H1 (cell line): ENCODE data around the gene SIT1. TPM values are rescaled to one million over a fixed set of nuclear protein-coding genes. Genes with fewer than 3 reads are reported as not detected.
A peak's percentile ranks its signal among the peaks of the same experiment; 100 is the strongest.

Experiments used
- CTCF ChIA-PET: fragments of 300-600 bp; sonication (Branson Sonifier 250); formaldehyde crosslinking; loops from one replicate; lab custom pipeline; 2021; ENCODE audit not compliant: partially characterized antibody; lab: Charles Lee
- POLR2A ChIA-PET: fragments of 300-600 bp; sonication (Branson Sonifier 250); formaldehyde crosslinking; loops from one replicate; lab custom pipeline; 2021; ENCODE audit warnings: inconsistent platforms; ENCODE audit not compliant: partially characterized antibody; lab: Charles Lee
- DNase-seq, 2 experiments: peaks; one replicate each; pipeline versions ENCODE4 v3.0.0 to v3.0.0-alpha.2; 2010 to 2022; ENCODE audit warnings: low spot score in 2 of 2, low read depth in 1 of 2, mixed read lengths in 1 of 2
- FAIRE-seq: peaks from 2 replicates; lab custom pipeline; 2011; peaks lifted over from hg19 to GRCh38; lab: Jason Lieb, UNC
- H2AFZ ChIP-seq: 2 replicates; pipeline ENCODE4 v1.8.1; 2012; ENCODE audit warnings: low read length, inconsistent platforms
- H2AK5ac ChIP-seq: 2 replicates; pipeline ENCODE4 v1.6.1; 2013; ENCODE audit warnings: low read depth, low read length
- H2BK120ac ChIP-seq: replicated peaks from 2 replicates; pipeline ENCODE3; 2013; ENCODE audit warnings: low read depth, low read length, inconsistent platforms
- H2BK12ac ChIP-seq: 2 replicates; pipeline ENCODE4 v1.6.1; 2013; ENCODE audit warnings: low read depth, low read length
- H2BK15ac ChIP-seq: 2 replicates; pipeline ENCODE4 v1.6.1; 2013; ENCODE audit warnings: low read length
- H2BK20ac ChIP-seq: 2 replicates; pipeline ENCODE4 v1.6.1; 2013; ENCODE audit warnings: low read length
- H2BK5ac ChIP-seq: 2 replicates; pipeline ENCODE4 v1.6.1; 2013; ENCODE audit warnings: low read depth, low read length
- H3K14ac ChIP-seq: 2 replicates; pipeline ENCODE4 v1.6.1; 2013; ENCODE audit warnings: inconsistent platforms; ENCODE audit not compliant: insufficient read length
- H3K18ac ChIP-seq: 2 replicates; pipeline ENCODE4 v1.6.1; 2013; ENCODE audit warnings: low read length; ENCODE audit errors: extremely low read depth
- H3K23ac ChIP-seq: 2 replicates; pipeline ENCODE4 v1.6.1; 2013; ENCODE audit warnings: inconsistent platforms; ENCODE audit not compliant: insufficient read length
- H3K23me2 ChIP-seq: 2 replicates; pipeline ENCODE4 v1.6.1; 2013; ENCODE audit warnings: low read depth, low read length
- H3K27ac ChIP-seq: 2 replicates; pipeline ENCODE4 v1.6.1; 2011; ENCODE audit warnings: low read depth, low read length, inconsistent platforms
- H3K27me3 ChIP-seq, 4 experiments: replicated peaks in 1 of 4; 1 replicate in 1 of 4; 2 replicates in 3 of 4; pipeline versions ENCODE4 v1.6.1 to v1.8.1; 2011 to 2013; ENCODE audit warnings: low read length in 3 of 4, mild to moderate bottlenecking in 3 of 4, inconsistent platforms in 2 of 4, mixed read lengths in 2 of 4, moderate library complexity in 1 of 4; ENCODE audit not compliant: control insufficient read depth in 3 of 4, insufficient read depth in 3 of 4; ENCODE audit errors: extremely low read depth in 1 of 4
- H3K36me3 ChIP-seq, 4 experiments: 2 replicates each; pipeline versions ENCODE4 v1.6.1 to v1.8.1; 2011 to 2013; ENCODE audit warnings: mild to moderate bottlenecking in 4 of 4, low read length in 3 of 4, moderate library complexity in 2 of 4, control low read depth in 1 of 4, inconsistent platforms in 1 of 4; ENCODE audit not compliant: insufficient read depth in 4 of 4, control insufficient read depth in 2 of 4
- H3K4ac ChIP-seq: replicated peaks from 2 replicates; pipeline ENCODE3; 2013; ENCODE audit warnings: low read length, low read depth, mixed read lengths, inconsistent platforms; ENCODE audit not compliant: insufficient read length
- H3K4me1 ChIP-seq, 4 experiments: replicated peaks in 1 of 4; 1 replicate in 1 of 4; 2 replicates in 3 of 4; pipeline versions ENCODE4 v1.6.1 to v1.8.1; 2011 to 2013; ENCODE audit warnings: low read length in 3 of 4, inconsistent platforms in 2 of 4, mixed read lengths in 1 of 4; ENCODE audit not compliant: insufficient read depth in 4 of 4, control insufficient read depth in 3 of 4
- H3K4me2 ChIP-seq, 2 experiments: 2 replicates each; pipeline versions ENCODE4 v1.6.1 to v1.8.1; 2011 to 2013; ENCODE audit warnings: low read depth in 2 of 2, low read length in 2 of 2, control low read depth in 1 of 2, inconsistent platforms in 1 of 2, mild to moderate bottlenecking in 1 of 2; ENCODE audit not compliant: insufficient read depth in 1 of 2
- H3K4me3 ChIP-seq, 4 experiments: fragments of 200-600, 300-600 bp in 1 of 4; sonication (generic), shearing (Covaris generic), sonication (Bioruptor Twin) in 1 of 4; 2 replicates each; pipeline versions ENCODE4 v1.5.1 to v1.8.1; 2011 to 2016; ENCODE audit warnings: low read length in 4 of 4, low read depth in 3 of 4, control low read depth in 2 of 4, inconsistent platforms in 2 of 4, mild to moderate bottlenecking in 2 of 4, mixed read lengths in 1 of 4, moderate library complexity in 1 of 4; ENCODE audit not compliant: insufficient read depth in 2 of 4; ENCODE audit errors: extremely low read depth in 1 of 4
- H3K56ac ChIP-seq: replicated peaks from 2 replicates; pipeline ENCODE3; 2013; ENCODE audit warnings: low read depth, mild to moderate bottlenecking, mixed read lengths, low read length, inconsistent platforms; ENCODE audit not compliant: insufficient read length
- H3K79me1 ChIP-seq: 2 replicates; pipeline ENCODE4 v1.6.1; 2013; ENCODE audit warnings: low read depth, low read length, control low read depth
- H3K79me2 ChIP-seq, 2 experiments: 2 replicates each; pipeline versions ENCODE4 v1.6.1 to v1.8.1; 2012 to 2013; ENCODE audit warnings: low read length in 2 of 2, mild to moderate bottlenecking in 2 of 2, inconsistent platforms in 1 of 2; ENCODE audit not compliant: insufficient read depth in 2 of 2, control insufficient read depth in 1 of 2
- H3K9ac ChIP-seq, 4 experiments: replicated peaks in 1 of 4; 1 replicate in 1 of 4; 2 replicates in 3 of 4; pipeline versions ENCODE4 v1.6.1 to v1.8.1; 2011 to 2013; ENCODE audit warnings: low read depth in 3 of 4, low read length in 3 of 4, control low read depth in 2 of 4, mild to moderate bottlenecking in 2 of 4, moderate library complexity in 2 of 4, inconsistent platforms in 1 of 4; ENCODE audit errors: extremely low read depth in 1 of 4
- H3K9me3 ChIP-seq, 2 experiments: 2 replicates each; pipeline versions ENCODE4 v1.6.1 to v1.8.1; 2012 to 2013; ENCODE audit warnings: mild to moderate bottlenecking in 2 of 2, moderate library complexity in 2 of 2, control low read depth in 1 of 2, inconsistent platforms in 1 of 2, low read depth in 1 of 2, low read length in 1 of 2, mixed read lengths in 1 of 2; ENCODE audit not compliant: insufficient read depth in 2 of 2
- H4K20me1 ChIP-seq, 2 experiments: replicated peaks in 1 of 2; 2 replicates each; pipeline versions ENCODE3 to v1.8.1; 2011 to 2013; ENCODE audit warnings: inconsistent platforms in 2 of 2, low read length in 2 of 2, mild to moderate bottlenecking in 1 of 2; ENCODE audit not compliant: insufficient read depth in 2 of 2, control insufficient read depth in 1 of 2
- H4K5ac ChIP-seq: 2 replicates; pipeline ENCODE4 v1.6.1; 2013; ENCODE audit warnings: low read length, low read depth, mixed read lengths, inconsistent platforms; ENCODE audit not compliant: insufficient read length
- H4K8ac ChIP-seq: 2 replicates; pipeline ENCODE4 v1.8.0; 2013; ENCODE audit warnings: mild to moderate bottlenecking, moderate library complexity, low read length, inconsistent platforms; ENCODE audit not compliant: insufficient read depth; ENCODE audit errors: extremely low read depth
- H4K91ac ChIP-seq: replicated peaks from 2 replicates; pipeline ENCODE3; 2013; ENCODE audit warnings: low read length, mixed read lengths, inconsistent platforms; ENCODE audit not compliant: insufficient read length
- KDM4A ChIP-seq: IDR thresholded peaks from one replicate; pipeline ENCODE4 v1.7.1; 2012; ENCODE audit warnings: low read depth, mild to moderate bottlenecking, moderate library complexity, low read length, inconsistent platforms; ENCODE audit not compliant: severe bottlenecking
- SUZ12 ChIP-seq: fragments of 200-600 bp; sonication (generic); IDR thresholded peaks from 2 replicates; pipeline ENCODE4 v1.6.1; 2012; ENCODE audit warnings: mild to moderate bottlenecking, inconsistent platforms, low read length, moderate library complexity, mixed read lengths
- WGBS, 2 experiments: shearing (Covaris generic) in 1 of 2; methylation state at CpG; one replicate each; pipeline versions ENCODE4 v1.1.6 to v1.1.7; 2013 to 2015; ENCODE audit warnings: low lambda C conversion rate in 2 of 2, mixed read lengths in 2 of 2, inconsistent platforms in 1 of 2, low coverage in 1 of 2, missing lambda C conversion rate in 1 of 2; ENCODE audit not compliant: insufficient replicate concordance in 2 of 2, insufficient coverage in 1 of 2, insufficient read length in 1 of 2; ENCODE audit errors: extremely low coverage in 1 of 2, missing lambda C conversion rate in 1 of 2; 5-methylcytosine and 5-hydroxymethylcytosine counted together
- polyA plus RNA-seq, 7 experiments: library from polyadenylated mRNA; depleted of rRNA in 3 of 7; stranded (reverse) in 5 of 7; unstranded in 2 of 7; fragments of >200 nt in 5 of 7; fragments of 200-250 nt in 2 of 7; gene quantifications; 1 replicate in 5 of 7; 2 replicates in 1 of 7; 4 replicates in 1 of 7; pipeline versions ENCODE4 v1.2.1 to v1.2.3, GENCODE V29; 2011 to 2013; ENCODE audit warnings: missing spikeins in 2 of 7, mixed read lengths in 2 of 7
- total RNA-seq: library from RNA; stranded (reverse); fragmentation: NEBNext Ultra II Directional; extraction: Animal tissue kit (Norgen Biotek cat#: 25700); gene quantifications from 2 replicates; pipeline ENCODE4 v1.2.1, GENCODE V29; 2021

Gene SIT1
- total and polyA plus RNA-seq, 2 of the 8 experiments (the other 6 are each of a cell fraction or from before 2014, with no cell fraction given), result 8.2 to 12.8 TPM

GRCh38 chr9:35656831-35657545 lies 6.3 kb upstream of the SIT1 start:
- Histone ChIP-seq H3K79me1 (peaks cover 1% of the 10 kb centered on the region; the same call in 1 of the 2 replicates), H2BK12ac (peak overlapping the region; percentile 10), H3K4me2 (peak overlapping the region; percentile 77 to 92), H3K27me3 (peaks cover 0 to 7% (median 0%) of the 10 kb centered on the region in 4 experiments; a peak in 1 of 7 replicates), H2BK15ac (peak overlapping the region; percentile 10), H3K23ac (no peak overlapping the region), H3K23me2 (peaks cover 10% of the 10 kb centered on the region), H3K14ac (no peak overlapping the region), H3K36me3 (peaks cover 5 to 18% (median 6%) of the 10 kb centered on the region in 4 experiments), H4K20me1 (peaks cover 2 to 5% of the 10 kb centered on the region in 2 experiments), H3K79me2 (no peaks in the 10 kb centered on the region), H3K4me1 (peaks cover 0 to 2% (median 0%) of the 10 kb centered on the region in 4 experiments; a peak in 4 of 7 replicates), H3K4me3 (peak overlapping the region; percentile 48 to 92 (median 76)), H3K9me3 (no peaks in the 10 kb centered on the region), H2BK5ac (no peak overlapping the region), H2BK120ac (no peak overlapping the region), H3K4ac (peak overlapping the region; percentile 57), H3K27ac (0 out of 2 replicates have a peak overlapping the region, but pooled peaks have one; percentile 99)
- FAIRE-seq, result no peak
- 46% methylated on average over 25 of the region's 25 CpGs; no CpG with 5 or more reads in 1 of the 2 experiments for WGBS, 2 experiments
- POLR2A ChIA-PET, result interaction anchor here (0.8 to 7.9 kb wide), 21 partner anchors 9 to 585 kb away, joined by 3 to 84 read pairs (median 4); partner anchors contain the start of genes CA9, CREB3, TLN1 and TPM2
- TF ChIP-seq SUZ12, result no peak
- TF ChIP-seq KDM4A, result peak; percentile 56
- TF ChIP-seq, all 59 proteins: peak for 1
- H3K56ac ChIP-seq, result no peak overlapping the region
- no peak for DNase-seq
- peak overlapping the region; percentile 96 for H2AFZ ChIP-seq
- CTCF ChIA-PET, result interaction anchor here (0.6 to 15.9 kb wide), 26 partner anchors 9 to 496 kb away, joined by 3 to 347 read pairs (median 4); partner anchors contain the start of genes CA9, CREB3, SIT1 and SPAG8
- peak overlapping the region in 3 of 4 experiments; percentile 63 to 90 (median 88); a peak in 6 of 7 replicates for H3K9ac ChIP-seq
- H4K5ac ChIP-seq, result no peak overlapping the region
- H3K18ac ChIP-seq, result peak overlapping the region; percentile 64
- H2AK5ac ChIP-seq, result no peak overlapping the region
- H2BK20ac ChIP-seq, result no peak overlapping the region
- peak overlapping the region; percentile 39; the same call in 1 of the 2 replicates for H4K8ac ChIP-seq
- peak overlapping the region; percentile 0 for H4K91ac ChIP-seq
